Stimulated activated naive CD4-positive, alpha-beta T cell (primary cell): ENCODE data around the gene NXF3.
"Not testable (repeated sequence)": the region's sequence is repeated elsewhere in the genome, so short reads cannot be mapped to it uniquely, and the experiment has no call there.

ENCODE experiments used
- DNase-seq, 6 experiments: peaks; one replicate each; lab custom pipeline; 2025; lab: John Stamatoyannopoulos, UW

The NXF3 gene, protein sequence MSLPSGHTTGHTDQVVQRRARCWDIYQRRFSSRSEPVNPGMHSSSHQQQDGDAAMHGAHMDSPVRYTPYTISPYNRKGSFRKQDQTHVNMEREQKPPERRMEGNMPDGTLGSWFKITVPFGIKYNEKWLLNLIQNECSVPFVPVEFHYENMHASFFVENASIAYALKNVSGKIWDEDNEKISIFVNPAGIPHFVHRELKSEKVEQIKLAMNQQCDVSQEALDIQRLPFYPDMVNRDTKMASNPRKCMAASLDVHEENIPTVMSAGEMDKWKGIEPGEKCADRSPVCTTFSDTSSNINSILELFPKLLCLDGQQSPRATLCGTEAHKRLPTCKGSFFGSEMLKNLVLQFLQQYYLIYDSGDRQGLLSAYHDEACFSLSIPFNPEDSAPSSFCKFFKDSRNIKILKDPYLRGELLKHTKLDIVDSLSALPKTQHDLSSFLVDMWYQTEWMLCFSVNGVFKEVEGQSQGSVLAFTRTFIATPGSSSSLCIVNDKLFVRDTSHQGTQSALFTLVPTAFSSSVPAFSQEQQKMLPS

GRCh38 chrX:103092942-103093341 is at the start of gene NXF3:
NXF3 (minus strand) TSS chrX:103093143; CDS start chrX:103093023, 120 bp downstream.
- DNase-seq = no peak

DNA sequence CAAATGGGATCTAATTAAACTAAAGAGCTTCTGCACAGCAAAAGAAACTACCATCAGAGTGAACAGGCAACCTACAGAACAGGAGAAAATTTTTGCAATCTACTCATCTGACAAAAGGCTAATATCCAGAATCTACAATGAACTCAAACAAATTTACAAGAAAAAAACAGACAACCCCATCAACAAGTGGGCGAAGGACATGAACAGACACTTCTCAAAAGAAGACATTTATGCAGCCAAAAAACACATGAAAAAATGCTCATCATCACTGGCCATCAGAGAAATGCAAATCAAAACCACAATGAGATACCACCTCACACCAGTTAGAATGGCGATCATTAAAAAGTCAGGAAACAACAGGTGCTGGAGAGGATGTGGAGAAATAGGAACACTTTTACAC is 43.6 kb upstream of the NXF3 start:
- DNase-seq = not testable (repeated sequence)

GRCh38 chrX:103124284-103124683 is 31.3 kb upstream of the NXF3 start:
- no peak for DNase-seq

GRCh38 chrX:103120748-103121147 is 27.8 kb upstream of the NXF3 start:
- no peak for DNase-seq

DNA sequence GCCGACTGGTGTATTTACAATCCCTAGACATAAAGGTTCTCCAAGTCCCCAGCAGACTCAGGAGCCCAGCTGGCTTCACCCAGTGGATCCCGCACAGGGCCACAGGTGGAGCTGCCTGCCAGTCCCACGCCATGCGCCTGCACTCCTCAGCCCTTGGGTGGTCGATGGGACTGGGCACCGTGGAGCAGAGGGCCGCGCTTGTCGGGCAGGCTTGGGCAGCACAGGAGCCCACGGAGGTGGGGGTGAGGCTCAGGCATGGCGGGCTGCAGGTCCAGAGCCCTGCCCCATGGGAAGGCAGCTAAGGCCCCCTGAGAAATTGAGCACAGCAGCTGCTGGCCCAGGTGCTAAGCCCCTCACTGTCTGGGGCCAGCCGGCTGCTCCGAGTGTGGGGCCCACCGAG is 24.0 kb upstream of the NXF3 start:
- DNase-seq = not testable (repeated sequence)

DNA sequence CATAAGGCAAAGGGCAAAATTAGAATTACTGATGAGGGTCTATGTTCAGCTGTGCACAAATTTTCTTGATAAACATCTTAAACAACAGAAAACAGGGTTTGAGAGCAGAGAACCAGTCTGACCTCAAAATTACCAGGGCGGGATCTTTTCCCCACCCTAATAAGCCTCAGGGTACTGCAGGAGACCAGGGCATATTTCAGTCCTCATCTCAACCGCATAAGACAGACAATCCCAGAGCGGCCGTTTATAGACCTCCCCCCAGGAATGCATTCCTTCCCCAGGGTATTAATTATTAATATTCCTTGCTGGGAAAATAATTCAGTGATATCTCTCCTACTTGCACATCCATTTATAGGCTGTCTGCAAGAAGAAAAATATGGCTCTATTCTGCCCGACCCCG is 16.6 kb upstream of the NXF3 start:
- not testable (repeated sequence) for DNase-seq

DNA sequence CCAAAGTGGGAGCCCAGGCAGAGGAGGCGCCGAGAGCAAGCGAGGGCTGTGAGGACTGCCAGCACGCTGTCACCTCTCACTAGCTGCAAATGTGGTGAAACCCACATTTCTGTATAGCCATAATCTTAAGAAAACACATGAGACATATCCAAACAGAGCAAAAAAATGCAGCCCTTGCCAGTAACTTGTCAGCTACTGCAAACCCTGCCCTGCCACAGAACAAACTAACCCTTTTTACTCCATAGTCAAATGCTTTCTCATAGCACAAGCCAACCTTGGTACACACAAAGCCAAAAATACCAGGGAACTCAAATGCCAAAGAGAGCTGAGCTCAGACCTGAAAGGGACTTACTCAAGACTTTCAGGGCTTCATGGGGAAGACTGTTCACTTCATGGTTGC is 14.9 kb upstream of the NXF3 start:
- DNase-seq = no peak

GRCh38 chrX:103107227-103107737 is 14.3 kb upstream of the NXF3 start:
- not testable (repeated sequence) for DNase-seq

DNA sequence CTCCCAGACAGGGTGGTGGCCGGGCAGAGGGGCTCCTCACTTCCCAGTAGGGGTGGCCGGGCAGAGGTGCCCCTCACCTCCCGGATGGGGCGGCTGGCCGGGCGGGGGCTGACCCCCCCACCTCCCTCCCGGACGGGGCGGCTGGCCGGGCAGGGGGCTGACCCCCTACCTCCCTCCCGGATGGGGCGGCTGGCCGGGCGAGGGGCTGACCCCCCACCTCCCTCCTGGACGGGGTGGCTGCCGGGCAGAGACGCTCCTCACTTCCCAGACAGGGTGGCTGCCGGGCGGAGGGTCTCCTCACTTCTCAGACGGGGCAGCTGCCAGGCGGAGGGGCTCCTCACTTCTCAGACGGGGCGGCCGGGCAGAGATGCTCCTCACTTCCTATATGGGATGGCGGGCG is 11.4 kb upstream of the NXF3 start:
- DNase-seq = not testable (repeated sequence)

- DNase-seq = not testable (repeated sequence)
Observed at GRCh38 chrX:103103866-103104265, 10.9 kb upstream of the NXF3 start.

DNA sequence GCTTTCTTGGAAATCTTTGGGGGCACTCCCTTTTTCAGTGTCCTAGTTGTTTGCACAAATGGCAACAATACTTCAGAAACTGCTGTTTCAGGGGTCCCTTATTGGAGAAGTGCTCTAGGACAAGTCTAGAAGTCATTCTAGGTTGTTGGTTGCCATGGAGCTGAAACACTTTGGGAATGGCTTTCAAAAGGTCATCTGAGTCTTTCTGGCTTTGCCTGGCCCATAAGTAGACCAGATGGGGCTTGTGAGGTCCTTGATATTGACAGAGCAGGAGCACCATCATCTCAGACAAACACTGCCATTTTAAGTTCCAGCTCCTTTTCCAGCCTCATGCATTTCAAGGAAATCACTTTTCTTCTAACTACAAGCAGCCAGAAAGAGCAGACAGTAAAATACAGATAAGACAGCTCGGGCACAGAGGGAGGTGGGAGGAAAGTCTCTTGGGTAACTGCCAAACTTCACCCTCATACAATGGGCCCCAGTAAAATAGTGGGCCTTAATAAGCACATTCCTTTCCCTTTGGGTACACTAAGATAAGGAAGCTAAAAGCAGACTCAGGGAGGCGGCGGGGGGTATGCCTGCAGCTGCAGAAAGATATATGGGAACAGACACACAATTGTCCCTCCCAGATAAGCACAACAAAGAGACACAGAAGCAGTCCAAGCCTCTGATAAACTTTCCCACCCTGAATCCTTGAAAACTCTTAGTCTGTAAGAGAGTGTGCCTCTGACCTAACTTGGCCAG is 8.5 kb upstream of the NXF3 start:
- no peak for DNase-seq

- no peak for DNase-seq
Observed at GRCh38 chrX:103100484-103100883, 7.5 kb upstream of the NXF3 start.

GRCh38 chrX:103099691-103100090 is 6.7 kb upstream of the NXF3 start:
- no peak for DNase-seq

DNA sequence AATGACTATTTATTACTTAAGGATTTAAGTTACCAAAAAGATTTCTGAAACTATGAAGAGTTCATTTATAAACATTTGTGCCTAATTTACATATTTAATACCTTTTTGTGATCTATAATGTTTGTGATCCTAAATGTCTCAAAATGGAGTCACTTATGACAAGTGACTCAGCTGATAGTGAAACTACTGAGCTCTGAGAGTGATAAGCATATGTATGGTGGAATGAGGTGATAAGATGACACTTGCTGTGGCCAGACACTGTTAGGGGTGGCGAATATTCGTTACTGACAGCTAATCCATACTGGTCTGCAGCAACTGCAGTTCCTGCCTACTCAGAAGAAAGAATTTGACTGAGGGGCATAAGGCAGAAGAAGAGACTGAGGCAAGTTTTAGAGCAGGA is 5.5 kb upstream of the NXF3 start:
- DNase-seq = no peak

- DNase-seq = no peak
Observed at GRCh38 chrX:103081051-103081450, 11.9 kb downstream of the NXF3 start.

- no peak for DNase-seq
Observed at GRCh38 chrX:103073467-103073866, 19.5 kb downstream of the NXF3 start.

- DNase-seq = no peak
Observed at GRCh38 chrX:103066606-103067005, 26.3 kb downstream of the NXF3 start.

DNA sequence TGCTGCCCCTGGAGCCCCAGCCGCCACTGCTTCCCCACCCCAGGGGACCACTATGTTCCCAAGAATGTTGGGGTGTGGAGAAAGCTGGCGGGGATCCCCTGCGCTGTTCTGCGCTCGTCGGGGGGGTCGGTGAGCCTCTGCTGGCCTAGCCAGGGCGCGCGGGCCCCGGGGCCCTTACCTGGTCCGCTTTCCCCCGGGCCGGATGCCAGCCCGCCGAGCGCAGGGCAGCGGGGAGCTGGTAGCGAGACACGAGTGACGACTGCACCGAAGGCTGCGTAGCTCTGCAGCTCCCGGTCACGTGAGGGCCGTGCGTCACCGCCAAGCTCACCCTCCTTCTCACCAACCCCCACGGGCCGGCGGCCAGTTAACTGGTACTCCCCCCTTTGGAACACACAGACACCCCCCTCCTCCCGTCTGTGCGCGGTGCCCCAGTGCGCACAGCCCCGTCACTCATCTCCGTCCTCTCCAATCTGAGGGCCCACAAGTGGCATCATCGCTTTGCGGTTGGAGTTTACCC is 29.0 kb downstream of the NXF3 start, which contains the start of gene BEX1:
Gene BEX1 (minus strand): TSS at position 254 of the 517 bp plus-strand sequence. CDS start 897 bp downstream, outside the sequence.
- DNase-seq = peak in 2 of 6 experiments; percentile 4 to 5

GRCh38 chrX:103063191-103063845 is 29.6 kb downstream of the NXF3 start:
- no peak for DNase-seq

GRCh38 chrX:103061486-103061885 is 31.5 kb downstream of the NXF3 start:
- DNase-seq = no peak

DNA sequence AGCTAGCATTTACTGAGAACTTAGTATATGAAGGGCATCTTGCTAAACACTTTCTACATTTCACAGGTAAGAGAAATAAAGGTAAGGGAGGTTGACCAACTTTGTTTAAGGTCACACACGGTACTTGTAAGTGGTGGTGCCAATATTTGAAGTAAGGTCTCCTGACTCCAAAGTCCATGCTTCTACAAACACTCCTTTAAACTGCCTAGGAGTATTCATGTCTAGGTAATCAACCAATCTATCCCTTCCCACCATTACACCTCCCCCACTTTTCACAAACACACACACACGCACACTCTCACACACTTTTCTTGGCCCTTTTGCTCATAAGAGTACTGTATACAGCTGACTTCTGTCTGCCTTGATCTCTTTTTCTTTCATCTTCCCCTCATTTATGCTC is 36.0 kb downstream of the NXF3 start:
- DNase-seq = no peak

DNA sequence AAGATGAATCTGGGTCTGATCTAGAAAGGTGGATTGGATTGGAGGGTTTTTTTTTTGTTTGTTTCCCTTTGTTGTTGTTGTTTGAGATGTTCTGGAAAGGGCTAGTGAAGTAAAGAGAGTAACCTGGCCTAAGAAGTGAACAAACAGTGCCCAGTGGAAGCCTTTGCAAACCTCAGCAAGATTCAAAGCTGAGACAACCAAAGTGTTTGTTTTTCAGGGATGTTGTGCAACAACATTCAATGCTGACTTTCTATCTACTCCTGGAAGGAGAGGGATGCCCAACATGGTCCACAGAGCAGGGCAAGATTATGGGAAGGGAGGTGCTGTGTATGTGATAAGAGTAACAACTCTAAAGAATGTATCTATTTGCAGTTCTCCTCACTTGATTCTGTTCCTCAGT is 40.3 kb downstream of the NXF3 start:
- no peak for DNase-seq
